Measurements from ENCODE around the gene SUN3.

Gene SUN3

DNA sequence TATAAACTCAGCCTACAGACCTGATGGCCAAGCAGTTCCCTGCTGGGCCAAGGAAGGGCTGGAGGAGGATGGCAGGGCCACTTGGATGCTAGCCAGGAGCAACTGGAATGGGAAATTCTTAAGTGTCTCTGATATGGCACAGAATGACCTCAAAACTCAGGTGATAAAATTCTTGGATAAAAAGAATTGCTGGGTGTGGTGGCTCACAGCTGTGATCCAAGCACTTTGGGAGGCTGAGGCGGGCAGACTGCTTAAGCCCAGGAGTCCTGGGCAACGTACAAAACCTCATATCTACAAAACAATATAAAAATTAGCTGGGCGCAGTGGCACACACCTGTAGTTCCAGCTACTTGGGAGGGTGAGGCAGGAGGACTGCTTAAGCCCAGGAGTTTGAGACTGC lies 66.6 kb downstream of the SUN3 start:
- TF ChIP-seq POLR2A (IDR thresholded peaks at IDR 0.05; ENCODE audit: extremely low read depth, insufficient read length) (no peak), MYC (IDR thresholded peaks at IDR 0.05; ENCODE audit: low read depth, low read length) (no peak)
- TF ChIP-seq, protein P1, sequence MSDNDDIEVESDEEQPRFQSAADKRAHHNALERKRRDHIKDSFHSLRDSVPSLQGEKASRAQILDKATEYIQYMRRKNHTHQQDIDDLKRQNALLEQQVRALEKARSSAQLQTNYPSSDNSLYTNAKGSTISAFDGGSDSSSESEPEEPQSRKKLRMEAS (IDR thresholded peaks at IDR 0.05; ENCODE audit: low read depth, low read length): no peak
- TF ChIP-seq, protein P2, sequence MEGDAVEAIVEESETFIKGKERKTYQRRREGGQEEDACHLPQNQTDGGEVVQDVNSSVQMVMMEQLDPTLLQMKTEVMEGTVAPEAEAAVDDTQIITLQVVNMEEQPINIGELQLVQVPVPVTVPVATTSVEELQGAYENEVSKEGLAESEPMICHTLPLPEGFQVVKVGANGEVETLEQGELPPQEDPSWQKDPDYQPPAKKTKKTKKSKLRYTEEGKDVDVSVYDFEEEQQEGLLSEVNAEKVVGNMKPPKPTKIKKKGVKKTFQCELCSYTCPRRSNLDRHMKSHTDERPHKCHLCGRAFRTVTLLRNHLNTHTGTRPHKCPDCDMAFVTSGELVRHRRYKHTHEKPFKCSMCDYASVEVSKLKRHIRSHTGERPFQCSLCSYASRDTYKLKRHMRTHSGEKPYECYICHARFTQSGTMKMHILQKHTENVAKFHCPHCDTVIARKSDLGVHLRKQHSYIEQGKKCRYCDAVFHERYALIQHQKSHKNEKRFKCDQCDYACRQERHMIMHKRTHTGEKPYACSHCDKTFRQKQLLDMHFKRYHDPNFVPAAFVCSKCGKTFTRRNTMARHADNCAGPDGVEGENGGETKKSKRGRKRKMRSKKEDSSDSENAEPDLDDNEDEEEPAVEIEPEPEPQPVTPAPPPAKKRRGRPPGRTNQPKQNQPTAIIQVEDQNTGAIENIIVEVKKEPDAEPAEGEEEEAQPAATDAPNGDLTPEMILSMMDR (IDR thresholded peaks at IDR 0.05; ENCODE audit: low read depth, low read length): no peak
- no peak overlapping the region for H3K4me3 ChIP-seq (ENCODE audit: low read depth, low read length)
- DNase-seq (ENCODE audit: low read depth): no peak

DNA sequence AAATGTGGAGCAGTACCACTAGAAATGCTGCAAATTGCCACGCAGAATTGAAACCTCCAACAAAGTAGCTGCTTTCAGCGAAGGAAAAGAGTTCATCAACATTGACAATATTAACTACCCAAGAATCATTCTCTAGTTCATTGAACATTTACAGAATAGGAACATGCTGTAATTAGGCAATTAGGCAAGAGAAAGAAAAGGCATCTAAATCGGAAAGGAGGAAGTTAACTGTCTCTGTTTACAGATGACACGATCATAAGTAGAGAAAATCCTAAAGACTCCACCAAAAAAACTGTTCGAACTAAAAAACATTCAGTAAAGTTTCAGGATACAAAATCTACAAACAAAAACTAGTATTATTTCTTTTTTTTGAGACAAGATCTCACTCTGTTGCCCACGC lies 71.8 kb downstream of the SUN3 start:
- DNase-seq (ENCODE audit: low read depth): no peak
- no peak overlapping the region for H3K4me3 ChIP-seq (ENCODE audit: low read depth, low read length)
- TF ChIP-seq, protein P2 (IDR thresholded peaks at IDR 0.05; ENCODE audit: low read depth, low read length): no peak
- TF ChIP-seq MYC (IDR thresholded peaks at IDR 0.05; ENCODE audit: low read depth, low read length): no peak
- TF ChIP-seq POLR2A (IDR thresholded peaks at IDR 0.05; ENCODE audit: extremely low read depth, insufficient read length): no peak
- TF ChIP-seq, protein P1 (IDR thresholded peaks at IDR 0.05; ENCODE audit: low read depth, low read length): no peak

DNA sequence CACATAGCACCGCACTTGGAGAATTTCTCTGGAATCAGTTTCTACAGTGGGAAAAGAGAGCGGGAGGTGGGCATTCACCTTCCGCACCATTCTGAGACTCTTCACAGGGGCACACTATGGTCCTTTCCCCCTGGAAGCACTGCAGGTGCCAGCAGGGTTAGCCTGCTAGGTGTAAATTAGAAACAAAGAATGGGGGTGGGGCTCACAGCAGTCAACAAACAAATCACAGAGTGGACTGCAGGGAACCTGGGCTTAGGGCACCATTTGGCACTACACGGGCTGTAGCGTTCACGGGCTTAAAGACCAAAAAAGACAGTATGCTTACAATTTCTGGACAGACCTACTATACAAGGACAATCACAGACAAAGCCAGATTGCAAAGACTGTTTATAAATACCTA lies 72.7 kb downstream of the SUN3 start:
- TF ChIP-seq POLR2A (IDR thresholded peaks at IDR 0.05; ENCODE audit: extremely low read depth, insufficient read length): no peak
- TF ChIP-seq, protein P1 (IDR thresholded peaks at IDR 0.05; ENCODE audit: low read depth, low read length): no peak
- TF ChIP-seq, protein P2 (IDR thresholded peaks at IDR 0.05; ENCODE audit: low read depth, low read length): no peak
- TF ChIP-seq MYC (IDR thresholded peaks at IDR 0.05; ENCODE audit: low read depth, low read length): no peak
- no peak for DNase-seq (ENCODE audit: low read depth)
- H3K4me3 ChIP-seq (ENCODE audit: low read depth, low read length): no peak overlapping the region

DNA sequence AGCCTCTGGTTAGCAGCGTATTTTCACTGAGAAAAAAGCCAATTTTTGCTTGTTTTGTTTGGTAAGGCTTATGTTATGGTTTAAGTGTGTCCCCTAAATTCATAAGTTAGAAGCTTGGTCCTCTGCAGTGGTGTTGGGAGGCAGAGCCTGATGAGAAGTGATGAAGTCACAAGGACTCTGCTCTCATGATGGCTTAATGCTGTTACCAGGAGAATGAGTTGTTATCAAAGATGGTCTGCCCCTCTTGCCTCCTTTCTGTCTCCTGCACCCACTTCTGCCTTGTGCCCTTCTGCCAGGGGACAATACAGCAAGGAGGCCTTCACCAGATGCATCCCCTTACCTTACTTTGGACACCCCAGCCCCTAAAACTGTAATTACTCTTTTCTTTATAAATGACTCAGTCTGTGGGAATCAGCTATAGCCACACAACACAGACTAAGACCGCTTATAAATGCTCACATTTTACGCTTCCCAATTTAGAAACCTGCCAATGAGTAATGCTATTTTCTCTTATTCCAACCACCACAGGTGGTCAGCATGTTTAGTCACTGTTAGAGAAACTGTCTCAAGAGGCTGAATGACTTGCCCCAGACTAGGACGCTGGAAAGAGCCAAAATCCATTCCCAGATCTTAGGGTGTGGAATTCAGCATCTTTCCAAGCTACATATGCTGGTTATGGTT lies 74.5 kb downstream of the SUN3 start:
- DNase-seq (ENCODE audit: low read depth): no peak
- H3K4me3 ChIP-seq (ENCODE audit: low read depth, low read length): no peak overlapping the region
- TF ChIP-seq MYC (IDR thresholded peaks at IDR 0.05; ENCODE audit: low read depth, low read length): no peak
- TF ChIP-seq, protein P1 (IDR thresholded peaks at IDR 0.05; ENCODE audit: low read depth, low read length): no peak
- no peak for TF ChIP-seq POLR2A (IDR thresholded peaks at IDR 0.05; ENCODE audit: extremely low read depth, insufficient read length)
- TF ChIP-seq, protein P2 (IDR thresholded peaks at IDR 0.05; ENCODE audit: low read depth, low read length): no peak

DNA sequence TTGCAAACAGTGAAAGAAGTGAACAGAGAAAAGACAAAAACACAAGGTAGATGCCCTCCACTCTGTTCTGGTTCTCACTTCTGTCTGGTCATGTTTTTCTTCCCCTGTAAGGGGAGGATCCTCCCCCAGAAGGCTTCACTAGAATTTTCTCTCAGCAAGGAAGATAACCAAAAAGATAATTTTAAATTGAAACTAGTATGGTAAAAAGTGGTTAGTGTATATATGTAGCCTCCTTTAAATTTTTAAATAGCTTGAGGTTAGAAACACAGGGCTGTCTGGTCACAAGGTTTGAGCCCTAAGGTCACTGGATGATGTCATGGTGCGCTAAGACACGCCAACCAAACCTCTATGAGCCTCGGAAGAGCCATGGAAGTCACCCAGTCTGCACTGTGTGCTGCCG lies 75.1 kb downstream of the SUN3 start:
- no peak overlapping the region for H3K4me3 ChIP-seq (ENCODE audit: low read depth, low read length)
- DNase-seq (ENCODE audit: low read depth): no peak
- TF ChIP-seq MYC (IDR thresholded peaks at IDR 0.05; ENCODE audit: low read depth, low read length) (no peak), POLR2A (IDR thresholded peaks at IDR 0.05; ENCODE audit: extremely low read depth, insufficient read length) (no peak)
- TF ChIP-seq, protein P1 (IDR thresholded peaks at IDR 0.05; ENCODE audit: low read depth, low read length): no peak
- TF ChIP-seq, protein P2 (IDR thresholded peaks at IDR 0.05; ENCODE audit: low read depth, low read length): no peak

All from NB4 (cell line).